C4-2B (cell line): ENCODE results near the gene SUCLA2.

ENCODE experiments used
- H3K27ac ChIP-seq: fragments of 450-650 bp; 2 replicates; pipeline ENCODE4 v1.5.1; 2017
- CTCF ChIP-seq: fragments of 450-650 bp; conservative IDR thresholded peaks from 2 replicates; pipeline ENCODE4 v1.5.1; 2017; ENCODE audit warnings: mild to moderate bottlenecking
- ZFX ChIP-seq: fragments of 450-650 bp; IDR thresholded peaks from 2 replicates; pipeline ENCODE4 v1.6.1; 2017

SUCLA2 gene

DNA sequence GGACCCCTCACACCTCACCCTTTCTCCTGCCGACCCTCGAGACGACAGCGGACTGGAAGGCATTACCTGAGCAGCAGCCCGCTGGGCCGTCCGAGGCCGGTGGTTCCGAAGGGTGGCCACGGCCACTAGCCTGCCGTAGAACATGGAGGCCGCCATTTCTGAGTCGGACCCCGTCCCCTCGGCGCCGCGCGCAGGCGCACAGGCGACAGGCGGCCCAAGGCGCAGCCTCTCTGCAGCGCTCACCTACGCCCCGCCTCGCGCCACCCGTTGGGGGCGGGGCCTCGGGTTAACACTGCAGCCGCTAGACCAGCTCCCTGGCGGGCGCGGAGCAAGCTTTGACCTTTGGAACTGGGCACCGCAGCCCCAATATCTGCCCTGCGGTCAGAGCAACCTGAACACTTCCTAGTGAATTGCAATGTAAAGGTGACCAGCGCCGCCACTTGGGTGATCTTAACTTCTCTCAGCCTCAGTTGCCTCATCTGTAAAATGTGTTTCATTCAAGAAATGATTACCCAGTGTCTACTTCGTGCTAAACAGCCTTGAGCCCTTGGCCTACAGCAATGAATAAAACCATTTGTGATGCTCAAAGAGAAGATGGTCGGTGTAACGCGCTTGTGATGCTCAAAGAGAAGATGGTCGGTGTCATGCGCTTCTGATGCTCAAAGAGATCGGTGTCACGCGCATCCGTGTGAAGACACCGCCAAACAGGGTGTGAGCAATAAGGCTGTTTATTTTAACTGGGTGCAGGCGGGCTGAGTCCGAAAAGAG, at the start of gene SUCLA2:
SUCLA2 (minus strand) TSS at position 160 of the 768 bp plus-strand sequence; CDS start at position 156, 4 bp downstream.
- TF ChIP-seq CTCF (no peak), ZFX (no peak)
- peak within 1 kb of the TSS; percentile 88 for H3K27ac ChIP-seq

DNA sequence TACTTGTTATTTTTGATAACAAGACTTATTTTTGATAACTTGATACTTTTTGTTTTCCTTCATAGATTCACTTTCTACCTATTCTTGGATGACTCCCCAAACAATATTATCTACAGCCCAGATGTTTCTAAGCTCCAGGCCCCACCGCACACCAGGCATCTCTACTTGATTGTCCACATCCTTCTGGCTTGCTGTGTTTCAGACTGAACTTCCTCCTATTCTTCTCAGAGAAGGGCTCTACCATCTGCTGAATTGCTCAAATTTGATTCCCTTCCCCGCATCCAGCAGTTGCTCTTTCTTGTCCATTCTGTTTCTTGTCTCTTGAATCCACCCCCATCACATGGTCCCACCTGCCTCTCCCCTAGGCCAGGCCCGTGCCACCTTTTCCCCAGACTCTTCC, 49.5 kb upstream of the SUCLA2 start:
- H3K27ac ChIP-seq: no peak overlapping the region
- TF ChIP-seq ZFX (no peak), CTCF (no peak)

DNA sequence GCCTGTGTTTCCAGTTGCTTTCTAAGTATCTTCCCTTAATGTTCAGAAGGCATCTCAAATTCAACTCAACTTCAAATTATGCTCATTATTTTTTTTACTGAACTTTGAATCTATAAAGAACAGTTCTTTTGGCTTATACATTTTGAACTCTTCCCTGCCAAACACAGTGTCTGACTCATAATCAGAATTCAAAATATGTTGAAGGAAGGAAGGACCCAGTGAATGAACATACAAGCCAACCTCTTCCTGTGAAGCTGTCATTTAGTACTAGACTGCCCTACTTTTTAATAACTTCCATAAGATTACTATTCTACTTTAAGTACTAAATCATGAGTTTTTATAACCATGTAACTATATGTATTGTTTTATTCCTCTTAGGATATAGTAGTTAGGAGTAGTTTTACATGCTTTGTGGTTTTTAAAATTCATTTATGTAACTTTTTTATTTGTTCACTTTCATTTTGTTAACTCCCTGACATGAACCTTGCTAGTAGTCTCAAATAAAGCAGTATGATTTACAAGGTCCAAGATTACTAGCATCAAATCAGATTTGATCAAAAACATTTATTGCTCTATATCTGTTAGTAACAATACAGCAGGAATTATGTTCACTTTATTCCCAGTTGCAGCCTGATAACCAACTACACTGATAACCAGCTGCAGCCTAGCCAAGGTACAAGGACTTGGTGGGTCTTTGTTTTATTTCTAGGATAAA, 42.9 kb upstream of the SUCLA2 start:
- H3K27ac ChIP-seq: no peak overlapping the region
- TF ChIP-seq CTCF (no peak), ZFX (no peak)

- H3K27ac ChIP-seq: no peak overlapping the region
These were observed 41.8 kb upstream of the SUCLA2 start for GRCh38 chr13:48042894-48043293.

DNA sequence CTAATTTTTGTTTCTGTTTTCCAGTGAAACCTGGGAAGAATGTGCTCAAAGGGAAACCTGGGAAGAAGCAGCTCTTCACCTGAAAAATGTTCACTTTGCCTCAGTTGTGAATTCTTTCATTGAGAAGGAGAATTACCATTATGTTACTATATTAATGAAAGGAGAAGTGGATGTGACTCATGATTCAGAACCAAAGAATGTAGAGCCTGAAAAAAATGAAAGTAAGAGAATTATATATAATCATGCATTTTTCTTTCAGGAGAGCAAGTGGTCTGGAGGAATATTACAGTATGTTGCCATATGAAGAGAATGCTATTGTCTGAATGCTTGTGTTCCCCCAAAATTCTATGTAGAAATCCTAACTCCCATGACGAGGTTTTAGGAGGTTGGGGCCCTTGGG, 39.8 kb upstream of the SUCLA2 start:
- no peak for TF ChIP-seq ZFX
- no peak for TF ChIP-seq CTCF

More at GRCh38 chr13:48042894-48043293, 41.8 kb upstream of the SUCLA2 start:
- no peak for TF ChIP-seq ZFX
- no peak for TF ChIP-seq CTCF

DNA sequence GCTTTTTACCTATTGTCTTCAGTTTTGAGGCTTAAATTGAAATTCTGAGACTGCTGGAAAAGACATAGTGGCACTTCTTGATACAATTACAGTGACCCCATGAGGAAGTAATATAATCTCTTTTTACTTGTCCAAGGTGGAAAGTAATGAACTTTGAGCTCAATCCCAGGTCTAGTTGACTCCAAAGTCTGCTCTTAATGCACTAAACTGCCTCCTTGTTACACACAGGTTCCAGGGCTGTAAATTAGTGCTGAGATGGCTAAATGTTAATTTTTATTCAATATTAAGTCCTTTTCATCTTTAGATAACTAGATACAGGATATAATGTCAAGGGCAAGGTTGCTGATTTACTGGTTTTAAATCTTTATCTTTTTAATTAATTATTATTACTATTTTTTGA, 39.0 kb upstream of the SUCLA2 start:
- H3K27ac ChIP-seq: no peak overlapping the region
- TF ChIP-seq ZFX (no peak), CTCF (no peak)

More for the DNA sequence above, 39.8 kb upstream of the SUCLA2 start:
- H3K27ac ChIP-seq: no peak overlapping the region

DNA sequence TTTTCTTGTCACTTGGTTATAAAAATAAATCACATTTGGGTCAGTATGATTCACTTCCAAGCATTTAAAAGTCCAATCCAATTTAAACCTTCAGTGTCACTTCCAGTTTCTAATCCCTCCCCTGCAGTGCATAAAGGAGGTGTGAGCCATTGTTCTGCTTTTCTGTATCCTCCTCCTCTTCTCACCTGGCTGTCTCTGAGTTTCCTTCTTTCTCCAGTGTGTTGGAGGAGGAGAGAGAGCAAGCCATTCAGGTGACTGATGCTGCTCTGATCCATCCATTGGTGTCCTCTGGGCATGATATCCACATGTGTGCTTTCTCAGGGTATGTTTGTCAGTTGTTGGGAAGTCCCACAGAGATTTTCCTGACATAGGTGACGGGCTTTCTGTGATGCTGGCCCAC, 37.7 kb upstream of the SUCLA2 start:
- no peak overlapping the region; the same call in 1 of the 2 replicates for H3K27ac ChIP-seq
- TF ChIP-seq ZFX (no peak), CTCF (no peak)
